Endothelial cell of umbilical vein (primary cell): ENCODE measurements around the gene IVD. TPM values are rescaled to one million over a fixed set of nuclear protein-coding genes. Genes with fewer than 3 reads are reported as not detected.

ENCODE experiments used
- Bru-seq: library from RNA; stranded (reverse); fragments of 400-500 nt; gene quantifications from one replicate; lab custom pipeline; 2021; lab: Mats Ljungman, UMichigan
- BruChase-seq, 2 experiments: library from RNA; stranded (reverse); fragments of 400-500 nt; gene quantifications; one replicate each; lab custom pipeline; 2021; lab: Mats Ljungman, UMichigan
- BruUV-seq: library from RNA; stranded (reverse); fragments of 400-500 nt; replicated peaks from 2 replicates; lab custom pipeline; 2021; lab: Mats Ljungman, UMichigan
- CTCF ChIA-PET: fragments of 300-600, 350-600 bp; sonication (Branson Sonifier 250); formaldehyde crosslinking; loops from one replicate; lab custom pipeline; 2021; ENCODE audit warnings: antibody characterized with exemption, inconsistent platforms; lab: Charles Lee
- POLR2A ChIA-PET: fragments of 300-600, 350-600 bp; sonication (Branson Sonifier 250); formaldehyde crosslinking; loops from one replicate; lab custom pipeline; 2021; ENCODE audit warnings: antibody characterized with exemption, inconsistent platforms; lab: Charles Lee
- DNase-seq: peaks from one replicate; pipeline ENCODE4 v3.0.0-alpha.2; 2011; ENCODE audit warnings: low read depth, low spot score
- FAIRE-seq: peaks from 2 replicates; lab custom pipeline; 2011; peaks lifted over from hg19 to GRCh38; lab: Jason Lieb, UNC
- H2AFZ ChIP-seq: 2 replicates; pipeline ENCODE4 v1.6.0; 2012; ENCODE audit warnings: low read depth, low read length, control low read depth, inconsistent platforms
- H3K27ac ChIP-seq: 2 replicates; pipeline ENCODE4 v1.5.1; 2011; ENCODE audit warnings: low read depth, mild to moderate bottlenecking, control low read depth, low read length, moderate library complexity; ENCODE audit not compliant: insufficient read depth
- H3K27me3 ChIP-seq, 2 experiments: 2 replicates each; pipeline versions ENCODE4 v1.6.0 to v1.6.1; 2011; ENCODE audit warnings: low read length in 2 of 2, mixed read lengths in 1 of 2; ENCODE audit not compliant: control insufficient read depth in 2 of 2, insufficient read depth in 2 of 2
- H3K36me3 ChIP-seq, 2 experiments: 2 replicates in 1 of 2; 3 replicates in 1 of 2; pipeline ENCODE4 v1.5.1; 2011; ENCODE audit warnings: low read length in 2 of 2, mild to moderate bottlenecking in 1 of 2, moderate library complexity in 1 of 2; ENCODE audit not compliant: control insufficient read depth in 2 of 2, insufficient read depth in 2 of 2; ENCODE audit errors: extremely low read depth in 1 of 2
- H3K4me1 ChIP-seq: 3 replicates; pipeline ENCODE4 v1.5.1; 2011; ENCODE audit warnings: mild to moderate bottlenecking, low read length; ENCODE audit not compliant: control insufficient read depth, insufficient read depth; ENCODE audit errors: extremely low read depth
- H3K4me2 ChIP-seq: 2 replicates; pipeline ENCODE4 v1.6.1; 2011; ENCODE audit warnings: low read length, control low read depth, mixed read lengths; ENCODE audit not compliant: insufficient read depth
- H3K4me3 ChIP-seq, 3 experiments: fragments of 200-600 bp in 1 of 3; sonication (generic), shearing (Covaris generic) in 1 of 3; replicated peaks in 1 of 3; 2 replicates each; pipeline ENCODE4 v1.5.1; 2011 to 2016; ENCODE audit warnings: control low read depth in 3 of 3, low read length in 3 of 3, mild to moderate bottlenecking in 2 of 3, inconsistent platforms in 1 of 3, low read depth in 1 of 3, moderate library complexity in 1 of 3; ENCODE audit not compliant: insufficient read depth in 1 of 3
- H3K79me2 ChIP-seq: 2 replicates; pipeline ENCODE4 v1.6.0; 2012; ENCODE audit warnings: low read length, inconsistent platforms; ENCODE audit not compliant: control insufficient read depth, insufficient read depth
- H3K9ac ChIP-seq: replicated peaks from 2 replicates; pipeline ENCODE3; 2011; ENCODE audit warnings: low read length, control low read depth; ENCODE audit not compliant: insufficient read depth; ENCODE audit errors: extremely low read depth
- H3K9me1 ChIP-seq: replicated peaks from 3 replicates; pipeline ENCODE4 v1.6.0; 2011; ENCODE audit warnings: mild to moderate bottlenecking, low read length; ENCODE audit not compliant: control insufficient read depth, insufficient read depth; ENCODE audit errors: extremely low read depth
- H3K9me3 ChIP-seq: replicated peaks from 2 replicates; pipeline ENCODE4 v1.5.1; 2012; ENCODE audit warnings: low read length, inconsistent platforms; ENCODE audit not compliant: control insufficient read depth, insufficient read depth
- H4K20me1 ChIP-seq: replicated peaks from 2 replicates; pipeline ENCODE3; 2011; ENCODE audit warnings: mild to moderate bottlenecking, low read length; ENCODE audit not compliant: control insufficient read depth, insufficient read depth; ENCODE audit errors: extremely low read depth
- JUN ChIP-seq: IDR thresholded peaks from 2 replicates; pipeline ENCODE4 v1.6.1; 2011; ENCODE audit warnings: borderline replicate concordance, low read depth; ENCODE audit not compliant: insufficient read length, insufficient read depth
- MAX ChIP-seq: IDR thresholded peaks from 2 replicates; pipeline ENCODE4 v1.6.1; 2011; ENCODE audit not compliant: insufficient read depth, insufficient read length
- MYC ChIP-seq: IDR thresholded peaks from one replicate; pipeline ENCODE4 v1.6.1; 2011; ENCODE audit warnings: mild to moderate bottlenecking, low read depth, low read length
- POLR2A ChIP-seq: IDR thresholded peaks from 2 replicates; pipeline ENCODE4 v1.6.1; 2012; ENCODE audit warnings: low read depth, mild to moderate bottlenecking, control low read depth, low read length
- POLR2AphosphoS5 ChIP-seq: IDR thresholded peaks from 2 replicates; pipeline ENCODE4 v1.6.1; 2012; ENCODE audit warnings: low read depth, mild to moderate bottlenecking, control low read depth, low read length, moderate library complexity; ENCODE audit not compliant: insufficient read depth
- dilution Hi-C: fragments of 300-500 bp; cut with MboI; formaldehyde crosslinking; loops from one replicate; pipeline ENCODE4 v1.15.0; 2019; ENCODE audit warnings: low sequenced_read_pairs; ENCODE audit not compliant: extremely low pct_ligation_motif_present
- intact Hi-C: fragments of 100-400 bp; cut with micrococcal nuclease; formaldehyde crosslinking; loops from one replicate; pipeline ENCODE4 v1.10.0; 2022
- long read RNA-seq: library from polyadenylated mRNA; stranded (forward); transcript quantifications from one replicate; pipeline ENCODE4 v2.0.0, GENCODE V29; 2021
- polyA minus RNA-seq, 3 experiments: library from RNA; depleted of rRNA, polyadenylated mRNA; stranded (reverse); fragments of >200 nt; gene quantifications; 1 replicate in 1 of 3; 2 replicates in 2 of 3; pipeline ENCODE4 v1.2.3, GENCODE V29; 2011
- polyA plus RNA-seq, 4 experiments: library from polyadenylated mRNA; depleted of rRNA in 3 of 4; stranded (reverse) in 3 of 4; unstranded in 1 of 4; fragments of >200 nt; gene quantifications; 2 replicates each; pipeline versions ENCODE4 v1.2.1 to v1.2.3, GENCODE V29; 2011 to 2012; ENCODE audit warnings: missing spikeins in 1 of 4
- total RNA-seq: library from RNA; stranded (reverse); gene quantifications from 2 replicates; pipeline ENCODE4 v1.2.3, GENCODE V29; 2021

Gene IVD
- total RNA-seq, result 62.5 and 64.3 TPM in 2 replicates
- 33.6 and 34.1 TPM in 2 replicates for polyA plus RNA-seq
- 32.2 and 35.0 TPM in 2 replicates for polyA plus RNA-seq (2011; cell fraction: cytosol; rRNA removed)
- polyA plus RNA-seq (2011; cell fraction: nucleus; rRNA removed), result 62.1 and 73.9 TPM in 2 replicates
- polyA plus RNA-seq (2012), result 34.5 and 35.8 TPM in 2 replicates
- 50.4 and 64.0 TPM in 2 replicates for polyA minus RNA-seq
- polyA minus RNA-seq (2011; cell fraction: cytosol; rRNA and poly(A)+ RNA removed), result 28.8 TPM
- 30.3 and 35.3 TPM in 2 replicates for polyA minus RNA-seq (2011; cell fraction: nucleus; rRNA and poly(A)+ RNA removed)
- percentile 76 among the genes with signal in this experiment for Bru-seq, nascent RNA
- percentile 86 among the genes with signal in this experiment for BruChase-seq, experiment 1, labeled RNA remaining after a 6-hour chase
- BruChase-seq, experiment 2, labeled RNA remaining after a 2-hour chase, result percentile 89 among the genes with signal in this experiment
- long read RNA-seq, full-length matches to known transcripts, result 39 of 70 reads
- long read RNA-seq, partial matches to known transcripts, result 7 of 70 reads
- long read RNA-seq, other reads (novel, unspliced or antisense), result 24 of 70 reads

GRCh38 chr15:40405501-40406381, at the start of gene IVD:
Gene IVD (plus strand): TSS chr15:40405795. CDS start chr15:40405828, 33 bp downstream.
- Histone ChIP-seq H3K4me2 (peak within 1 kb of the TSS; percentile 84), H3K9me3 (no peaks in the 10 kb centered on the region), H3K36me3 (peaks cover 2 to 9% of the 10 kb centered on the region in 2 experiments), H3K27me3 (no peaks in the 10 kb centered on the region), H4K20me1 (no peaks in the 10 kb centered on the region), H3K27ac (peak within 1 kb of the TSS; percentile 9), H3K9me1 (no peaks in the 10 kb centered on the region), H3K9ac (peak within 1 kb of the TSS; percentile 71), H3K4me3 (peak within 1 kb of the TSS; percentile 47 to 87 (median 74)), H3K4me1 (peaks cover 11% of the 10 kb centered on the region), H2AFZ (peak within 1 kb of the TSS; percentile 90), H3K79me2 (peaks cover 15% of the 10 kb centered on the region)
- BruUV-seq, result TSS peak; percentile 53
- intact Hi-C loops (loop anchor here (5.0 kb wide), 1 partner anchor 38 kb away; no protein-coding TSS in a partner anchor), dilution Hi-C loops (no loop called here)
- ChIA-PET POLR2A (no interaction called here), CTCF (interaction anchor here (0.6 to 2.4 kb wide), 14 partner anchors 9 to 127 kb away, joined by 3 to 17 read pairs (median 4); no protein-coding TSS in a partner anchor)
- TF ChIP-seq MYC (peak; percentile 3), POLR2AphosphoS5 (peak; percentile 82), JUN (no peak), MAX (no peak), POLR2A (peak; percentile 80)
- DNase-seq, result peak; percentile 97
- FAIRE-seq, result peak; percentile 100
